Activated CD4-positive, alpha-beta T cell treated with anti-CD3 and anti-CD28 coated beads, Interleukin-2, amount 50 U/mL, for 16 hours (primary cell): ENCODE results near the gene CNTNAP2.

Source experiments
- DNase-seq: peaks from one replicate; pipeline ENCODE4 v3.0.0-alpha.2; 2020

Gene CNTNAP2

DNA sequence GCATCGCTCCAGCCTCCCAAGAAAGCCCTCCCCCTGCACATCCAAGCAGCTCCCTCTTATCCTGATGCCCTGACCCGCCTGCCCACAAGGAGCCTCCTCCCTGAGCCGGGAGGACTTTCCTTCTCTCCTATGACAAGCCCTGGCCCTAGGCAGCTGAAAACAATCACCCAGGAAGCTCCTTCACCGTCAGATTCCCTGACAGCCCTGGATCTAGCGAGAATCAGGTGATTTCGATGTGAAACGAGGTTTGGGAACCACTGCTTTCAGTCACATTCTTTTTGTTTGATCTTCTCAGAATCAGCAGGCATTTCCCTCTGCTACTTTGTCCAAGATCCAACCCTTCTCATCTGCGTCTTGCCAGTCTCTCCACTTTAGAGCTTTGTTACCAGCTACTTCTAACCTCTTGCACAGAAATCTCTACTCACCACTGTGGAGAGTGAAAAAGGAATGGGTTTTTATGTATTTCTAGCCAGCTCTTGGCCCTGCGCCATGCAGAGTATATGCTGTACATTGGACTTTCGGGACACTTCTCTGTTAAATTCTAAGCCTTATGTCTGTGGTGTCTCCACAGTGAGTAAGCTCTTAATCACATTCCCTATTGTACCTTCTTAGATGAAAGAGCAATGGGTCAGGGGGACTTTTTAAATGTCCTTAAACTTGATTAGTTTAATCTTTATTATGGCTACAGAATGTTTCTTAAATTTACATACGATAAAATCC is 2220.8 kb downstream of the CNTNAP2 start:
- DNase-seq: no peak

DNA sequence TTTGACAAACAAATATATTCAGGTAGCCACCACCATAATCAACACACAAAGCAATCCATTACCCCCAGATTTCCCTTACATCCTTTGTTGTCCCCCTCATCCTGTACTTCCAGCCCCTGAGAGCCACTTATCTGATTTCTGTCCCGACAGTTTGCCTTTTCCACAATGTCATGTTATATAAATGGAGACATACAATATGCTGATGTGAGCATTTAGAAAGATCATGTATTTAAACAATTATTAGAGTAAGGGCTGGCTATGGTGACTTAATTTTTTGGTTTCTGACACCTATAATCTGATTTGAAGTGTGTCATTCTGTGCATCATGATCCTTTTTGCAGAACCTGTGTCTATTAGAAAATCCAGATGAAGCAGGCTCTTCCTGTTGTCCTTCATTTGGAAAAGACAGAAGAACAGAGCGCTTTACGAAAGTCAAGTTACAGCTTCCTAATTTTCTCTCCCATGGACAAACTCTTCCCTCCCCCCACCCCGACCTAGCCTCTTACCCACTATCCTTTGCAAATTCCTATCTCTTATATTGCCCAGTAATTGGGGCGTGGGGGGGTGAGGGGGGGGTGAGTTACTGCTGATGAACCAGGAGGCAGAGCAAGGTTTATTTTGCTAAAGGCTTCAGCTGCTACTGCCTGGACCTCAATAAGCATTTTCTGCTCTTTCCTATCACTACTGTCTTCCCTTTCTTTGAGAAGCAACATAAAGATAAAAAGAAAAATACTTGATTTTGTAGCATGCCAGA is 2221.6 kb downstream of the CNTNAP2 start:
- no peak for DNase-seq

DNA sequence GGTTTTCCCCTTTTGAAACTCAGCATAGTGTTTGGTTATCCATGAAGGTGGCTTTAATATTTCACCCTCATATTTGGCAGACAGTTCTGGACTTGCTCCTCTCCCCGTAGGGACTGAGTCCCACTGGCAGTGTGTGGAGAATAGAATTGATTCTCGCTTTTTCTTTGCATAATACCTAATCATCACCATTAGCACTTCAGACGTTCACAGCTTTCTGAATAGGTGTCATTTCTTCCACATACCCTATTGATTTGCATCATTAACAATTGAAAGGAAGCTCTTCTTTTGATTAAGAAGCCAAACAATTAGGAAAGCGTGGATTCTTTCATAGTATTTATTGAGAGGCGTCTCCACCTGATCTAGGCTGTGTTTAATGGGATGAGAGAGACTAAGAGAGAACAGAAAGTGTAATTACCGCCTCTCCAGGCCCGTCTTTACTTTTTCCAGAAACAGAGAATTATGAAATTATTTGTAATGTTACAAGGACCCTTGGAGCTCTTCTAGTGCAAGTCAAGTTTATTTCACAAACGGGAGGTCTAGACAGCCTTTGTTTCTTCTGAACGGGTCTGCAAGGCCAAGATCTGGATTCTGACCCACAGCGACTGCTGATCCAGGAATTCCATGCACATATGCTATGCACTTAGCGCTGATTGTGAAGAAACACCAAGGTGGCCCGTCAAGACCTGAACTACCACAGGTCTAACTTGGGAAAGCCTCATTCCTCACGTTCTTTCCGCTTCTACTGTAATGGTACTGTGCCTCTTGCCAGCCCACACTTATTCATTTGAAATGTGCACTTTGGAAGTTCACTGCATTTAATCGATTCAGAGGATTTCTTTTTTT is 2224.1 kb downstream of the CNTNAP2 start:
- no peak for DNase-seq

DNA sequence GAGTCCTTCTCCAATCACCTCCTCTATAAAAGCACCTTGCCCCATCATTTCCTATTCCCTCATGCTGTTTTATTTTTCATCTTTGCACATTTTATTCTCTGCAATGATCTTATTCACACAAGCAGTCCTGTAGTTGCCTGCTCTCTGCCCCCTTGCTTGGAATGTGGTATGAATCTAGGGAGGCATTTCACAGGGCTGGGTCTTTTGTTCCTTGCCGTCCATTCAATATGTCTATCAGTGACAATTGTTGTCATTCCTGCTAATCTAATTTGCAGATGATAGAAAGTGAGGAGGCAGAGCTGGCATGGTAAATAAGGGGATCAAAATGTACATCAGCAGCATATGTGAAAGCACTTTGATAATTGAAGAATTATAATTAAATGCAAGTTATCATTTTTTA is 2227.8 kb downstream of the CNTNAP2 start:
- DNase-seq: no peak

DNA sequence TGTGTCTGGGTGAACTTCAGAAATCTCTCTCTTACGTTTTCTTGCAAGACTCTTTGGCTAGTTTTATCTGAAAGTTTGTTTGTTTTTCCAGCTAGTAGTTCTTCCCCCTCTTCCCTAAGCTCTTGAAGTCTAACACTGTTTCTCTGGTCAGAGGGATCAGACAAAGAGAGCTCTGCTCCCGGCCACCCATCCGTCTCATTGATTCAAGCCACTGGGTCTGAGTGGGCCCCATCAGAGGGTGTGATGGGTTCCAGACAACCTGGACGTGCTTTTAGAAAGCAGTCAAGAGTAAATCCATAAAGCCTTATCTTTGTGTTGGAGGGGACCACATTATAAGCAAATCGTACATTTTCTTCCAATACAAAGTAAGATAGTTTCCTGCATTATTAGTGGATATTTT is 2231.4 kb downstream of the CNTNAP2 start:
- no peak for DNase-seq

DNA sequence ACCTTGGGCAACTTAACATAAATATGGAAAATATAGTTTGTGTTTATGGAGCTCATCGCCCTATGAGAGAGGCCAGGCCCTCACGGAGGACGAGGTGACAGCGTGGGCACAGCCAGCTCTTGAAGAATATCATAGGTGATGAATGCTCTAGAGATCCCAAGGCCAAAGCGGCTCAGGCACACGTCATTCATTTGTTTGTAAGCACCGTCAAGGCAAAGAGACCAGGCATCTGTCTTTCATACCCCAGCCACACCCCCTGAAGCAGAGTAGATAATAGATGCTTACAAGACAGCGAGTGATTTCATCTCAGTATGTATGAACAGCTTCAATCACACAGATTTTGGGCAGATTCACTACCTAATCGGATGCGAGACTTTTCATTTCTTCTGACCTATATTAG is 2231.9 kb downstream of the CNTNAP2 start:
- DNase-seq: no peak

DNA sequence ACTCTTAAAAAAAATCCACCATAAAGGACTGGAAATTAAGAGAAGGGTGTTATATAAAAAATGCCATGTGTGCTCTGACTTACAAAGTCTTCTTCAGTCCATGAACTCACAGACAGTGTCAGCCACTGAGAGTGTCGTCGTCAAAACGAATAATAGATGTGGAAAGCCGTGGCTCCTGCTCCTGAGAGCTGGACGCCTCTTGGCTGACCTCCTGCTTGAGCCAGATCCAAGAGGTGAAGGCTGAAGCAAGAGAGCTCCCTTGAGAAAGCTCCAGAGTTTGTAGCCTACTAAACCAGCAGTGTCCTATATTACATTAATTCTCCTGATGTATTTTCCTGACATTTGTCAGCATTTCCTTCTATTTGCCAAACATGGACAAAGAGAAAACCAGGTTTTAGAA is 2239.7 kb downstream of the CNTNAP2 start:
- DNase-seq: no peak

DNA sequence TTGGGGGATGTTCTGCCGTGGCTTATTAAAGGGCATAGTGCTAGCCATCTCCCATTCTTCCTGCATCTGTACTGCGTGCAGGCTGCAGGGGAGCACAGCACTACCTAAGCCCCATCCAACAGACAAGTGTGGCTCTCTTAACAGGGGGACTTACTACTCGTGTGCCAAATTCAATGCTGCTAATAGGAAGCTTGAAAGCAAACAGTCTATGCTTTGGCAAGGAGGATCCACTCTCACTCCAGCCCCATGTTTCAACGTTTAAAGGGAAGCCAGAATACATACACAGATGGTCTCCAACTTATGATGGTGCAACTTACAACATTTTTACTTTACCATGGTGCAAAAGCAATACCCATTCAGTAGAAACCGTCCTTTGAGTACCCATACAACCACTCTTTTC is 2245.9 kb downstream of the CNTNAP2 start:
- DNase-seq: no peak

DNA sequence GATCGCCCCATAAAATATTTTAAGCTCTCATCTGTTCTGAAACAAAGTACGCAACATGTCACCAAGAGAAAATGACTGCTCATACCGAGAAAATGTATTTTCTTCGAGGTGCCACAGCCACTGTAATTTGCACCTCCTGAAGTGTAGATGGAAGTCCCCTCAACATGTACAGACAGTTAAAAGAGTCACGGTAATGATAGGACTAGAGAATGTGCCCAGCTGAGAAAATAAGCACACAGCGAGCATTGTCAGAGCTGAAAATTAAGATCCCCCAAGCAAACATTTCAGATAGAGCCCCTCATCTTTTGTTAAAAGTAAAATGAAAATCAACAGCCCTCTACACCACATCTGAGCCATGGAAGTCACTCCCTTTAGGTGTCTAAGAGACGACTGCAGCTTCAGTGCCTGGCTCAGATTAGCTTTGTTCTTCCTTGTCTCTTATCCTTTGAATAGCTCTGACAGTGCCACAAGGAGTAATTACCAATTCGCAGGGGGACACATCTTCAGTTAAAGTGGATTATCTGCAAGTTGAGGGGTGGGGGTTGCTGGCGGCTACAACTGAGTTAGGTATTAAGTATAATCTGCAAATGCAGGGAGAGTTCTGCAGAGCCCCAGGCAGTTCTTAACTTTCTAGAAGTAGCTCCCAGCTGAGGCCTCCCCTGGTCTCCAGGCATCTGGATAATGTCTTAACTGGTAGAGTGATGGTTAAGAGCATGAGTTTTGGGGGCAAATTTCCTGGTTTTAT is 2251.3 kb downstream of the CNTNAP2 start:
- DNase-seq: no peak

DNA sequence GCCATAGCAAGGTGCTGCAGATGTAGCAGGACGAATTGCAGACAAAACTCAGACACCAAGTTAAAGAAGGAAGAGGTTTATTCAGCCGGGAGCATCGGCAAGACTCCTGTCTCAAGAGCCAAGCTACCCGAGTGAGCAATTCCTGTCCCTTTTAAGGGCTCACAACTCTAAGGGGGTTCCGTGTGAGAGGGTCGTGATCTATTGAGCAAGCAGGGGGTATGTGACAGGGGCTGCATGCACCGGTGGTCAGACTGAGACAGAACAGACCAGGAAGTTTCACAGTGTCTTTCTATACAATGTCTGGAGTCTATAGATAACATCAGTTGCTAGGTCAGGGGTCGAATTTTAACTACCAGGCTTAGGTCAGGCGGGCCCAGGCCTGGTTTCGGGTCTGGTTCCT is 2252.0 kb downstream of the CNTNAP2 start:
- DNase-seq: no peak

DNA sequence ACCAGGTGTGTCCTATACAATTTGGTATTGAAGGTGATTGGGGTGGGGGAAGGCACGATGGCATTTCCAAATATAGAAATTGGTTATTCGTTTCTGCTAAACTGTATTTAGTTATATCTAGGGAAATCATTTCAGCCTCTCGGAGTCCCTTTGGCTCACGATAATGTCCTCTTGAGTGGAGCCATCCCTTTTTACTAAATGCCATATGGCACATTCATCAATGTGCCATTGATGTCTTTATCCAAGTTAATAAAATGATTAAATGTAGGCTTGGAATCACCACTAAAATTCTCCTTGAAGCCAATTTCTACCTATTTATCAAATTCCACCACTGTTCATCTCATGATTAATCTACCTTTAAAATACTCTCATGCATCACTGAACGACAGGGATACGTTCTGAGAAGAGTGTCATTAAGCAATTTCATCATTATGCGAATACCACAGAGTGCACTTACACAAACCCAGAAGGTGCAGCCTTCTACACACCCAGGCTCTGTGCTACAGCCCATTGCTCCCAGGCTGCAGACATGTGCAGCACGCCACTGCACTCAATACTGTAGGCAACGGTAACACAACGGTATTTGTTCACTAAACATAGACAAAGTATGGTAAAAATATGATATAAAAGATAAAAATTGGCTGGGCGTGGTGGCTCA is 2254.8 kb downstream of the CNTNAP2 start:
- DNase-seq: no peak

DNA sequence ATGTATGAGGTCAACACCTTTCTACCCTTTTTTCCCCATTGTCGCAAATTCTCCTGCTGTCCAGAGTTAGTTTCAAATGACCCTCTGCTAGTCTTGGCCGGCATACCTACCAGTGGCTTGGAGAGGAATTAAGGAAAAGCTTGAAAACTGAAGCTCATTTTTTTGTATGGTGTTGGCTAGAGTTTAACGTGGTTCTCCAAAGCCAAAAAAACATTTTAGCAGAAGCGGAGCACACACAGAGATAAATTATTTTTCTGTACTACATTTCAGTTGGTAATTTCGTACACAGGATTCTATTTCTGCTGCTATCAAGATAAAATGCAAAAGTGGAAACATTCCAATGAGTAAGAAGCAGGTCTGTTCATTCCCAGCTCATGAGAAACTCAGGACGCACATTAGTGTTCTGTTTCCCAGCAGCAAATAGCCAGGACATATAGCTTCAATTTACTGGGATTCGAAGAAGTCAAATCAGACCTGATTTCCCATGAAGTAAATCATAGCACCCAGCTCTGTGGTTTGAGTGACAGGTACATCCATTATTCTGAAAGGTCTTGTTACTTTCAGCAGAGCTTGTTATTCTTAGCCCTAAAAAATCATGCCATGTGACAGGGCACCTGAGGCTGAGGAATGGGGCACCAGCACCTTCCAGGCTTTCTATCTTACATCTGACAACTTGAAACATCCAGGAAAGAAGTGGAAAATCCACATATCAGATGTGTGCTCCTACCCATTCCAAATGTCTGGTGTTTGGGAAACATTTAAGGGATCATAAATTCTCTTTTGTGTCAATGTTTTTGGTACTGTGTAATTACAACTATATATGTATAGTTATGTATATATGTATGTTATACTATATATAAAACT is 2258.0 kb downstream of the CNTNAP2 start:
- DNase-seq: no peak

DNA sequence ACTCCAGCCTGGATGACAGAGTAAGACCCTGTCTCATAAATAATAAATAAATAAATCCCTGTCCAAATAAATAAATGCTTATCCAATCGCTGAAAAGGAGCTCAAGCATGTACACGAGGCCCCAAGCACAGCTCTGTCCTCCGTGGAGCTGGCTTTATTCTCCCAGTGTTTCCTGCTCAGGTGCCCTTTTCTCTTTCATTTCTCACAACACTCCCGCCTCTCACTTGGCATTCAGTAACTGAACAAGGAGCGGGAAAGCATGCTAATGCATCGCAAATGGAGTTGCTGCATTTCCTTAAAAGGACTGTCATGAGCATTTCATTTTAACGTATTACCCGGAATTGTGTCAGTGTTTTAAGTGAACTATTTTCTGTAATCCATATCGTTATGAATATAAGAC is 2263.1 kb downstream of the CNTNAP2 start:
- DNase-seq: no peak

DNA sequence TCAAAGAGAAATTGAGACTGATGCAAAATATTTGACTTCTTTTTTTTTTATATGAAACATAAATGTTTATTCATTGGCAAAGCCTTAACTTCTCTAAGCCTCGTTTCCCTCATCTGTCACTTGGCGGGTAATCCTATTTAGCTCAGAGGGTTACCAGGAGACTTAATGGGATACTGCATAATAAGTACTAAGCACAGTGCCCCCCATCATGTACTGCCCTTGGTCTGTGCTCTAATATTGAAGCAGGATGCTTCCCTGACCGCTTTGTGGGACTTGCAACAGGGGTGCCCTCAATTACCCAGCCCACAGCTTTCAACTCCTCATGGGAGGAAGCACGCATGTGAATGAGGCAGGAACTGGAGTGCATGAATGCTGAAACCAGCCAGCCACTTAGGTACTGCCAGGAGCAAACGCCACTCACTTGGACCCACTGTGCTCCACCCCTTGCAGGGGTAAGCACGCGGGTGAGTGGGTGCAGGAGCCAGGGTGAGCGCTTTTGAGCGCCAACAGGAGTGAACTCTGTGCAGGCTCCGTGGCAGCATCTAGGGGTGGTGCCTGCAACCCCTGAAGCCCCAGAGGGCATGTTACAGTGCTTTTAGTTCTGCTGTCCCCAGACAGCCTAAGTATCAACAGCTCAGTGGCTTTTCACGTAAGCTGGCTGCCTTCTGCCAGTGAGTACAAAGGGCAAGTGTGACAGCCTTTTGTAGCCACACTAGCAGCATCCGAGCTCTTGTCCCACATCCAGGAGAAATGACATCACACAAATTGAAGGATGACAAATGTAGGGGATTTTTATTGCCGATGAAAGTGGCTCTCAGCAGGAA is 2264.2 kb downstream of the CNTNAP2 start:
- no peak for DNase-seq

DNA sequence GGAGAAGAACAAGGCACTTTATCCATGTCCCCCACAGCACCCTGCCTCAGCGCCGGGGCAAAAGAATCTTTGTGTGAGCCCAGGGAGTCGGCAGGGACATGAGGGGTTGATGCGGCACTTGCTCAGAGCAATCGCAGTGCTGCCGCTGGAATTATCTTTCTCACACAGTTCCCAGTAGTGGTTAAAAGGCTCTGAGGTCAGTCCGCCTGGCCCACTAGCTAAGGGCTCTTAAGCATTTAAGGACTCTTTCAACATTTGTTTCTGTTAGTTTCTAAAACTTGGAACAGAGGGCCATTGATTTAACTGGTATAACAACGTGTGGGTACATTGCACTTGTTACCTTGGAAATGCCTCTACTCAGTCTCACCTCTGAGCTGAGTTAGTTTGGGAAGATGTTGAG is 2266.0 kb downstream of the CNTNAP2 start:
- no peak for DNase-seq

DNA sequence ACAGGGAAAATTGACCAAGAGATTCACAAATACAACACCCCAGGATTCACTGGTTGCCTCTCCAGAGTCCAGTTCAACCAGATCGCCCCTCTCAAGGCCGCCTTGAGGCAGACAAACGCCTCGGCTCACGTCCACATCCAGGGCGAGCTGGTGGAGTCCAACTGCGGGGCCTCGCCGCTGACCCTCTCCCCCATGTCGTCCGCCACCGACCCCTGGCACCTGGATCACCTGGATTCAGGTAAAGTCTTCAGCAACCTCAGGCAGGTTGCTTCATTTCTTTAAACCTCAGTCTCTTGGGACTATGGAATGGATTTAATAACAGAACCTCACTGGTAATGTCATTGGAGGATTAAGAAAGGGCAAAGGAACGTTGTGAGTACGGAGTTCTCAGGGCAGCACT is 2267.1 kb downstream of the CNTNAP2 start:
- no peak for DNase-seq

DNA sequence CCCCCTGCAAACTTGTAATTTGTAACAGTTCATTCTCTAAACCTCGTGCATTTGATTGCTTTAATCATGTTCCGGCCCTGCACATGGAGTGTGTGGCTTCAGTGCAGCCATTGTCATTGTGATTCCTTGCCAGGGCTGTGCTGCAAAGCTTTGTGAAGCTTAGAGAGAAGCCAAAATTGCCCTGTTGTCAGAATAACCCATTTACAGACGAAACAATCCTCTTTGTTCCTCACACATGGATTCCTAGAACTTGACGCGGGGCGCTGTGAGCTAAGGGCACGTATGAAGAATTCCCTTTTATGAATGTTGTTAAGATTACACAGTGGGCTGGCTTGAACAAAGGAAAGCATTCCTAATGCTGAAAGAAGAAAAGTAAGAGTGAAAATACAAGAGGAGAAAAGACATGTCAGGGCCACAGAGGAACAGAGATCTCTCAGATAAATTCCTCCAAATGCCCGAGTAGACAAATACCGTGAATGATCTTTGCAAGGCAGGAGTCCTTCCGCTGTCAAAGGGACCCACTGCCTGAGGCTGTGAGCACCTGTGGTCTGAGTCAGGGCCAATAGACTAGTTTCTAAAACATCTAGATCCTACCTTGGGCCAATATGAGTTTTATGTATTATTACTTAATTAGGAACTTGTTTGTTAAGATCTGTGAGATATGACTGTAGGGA is 2268.5 kb downstream of the CNTNAP2 start:
- no peak for DNase-seq

DNA sequence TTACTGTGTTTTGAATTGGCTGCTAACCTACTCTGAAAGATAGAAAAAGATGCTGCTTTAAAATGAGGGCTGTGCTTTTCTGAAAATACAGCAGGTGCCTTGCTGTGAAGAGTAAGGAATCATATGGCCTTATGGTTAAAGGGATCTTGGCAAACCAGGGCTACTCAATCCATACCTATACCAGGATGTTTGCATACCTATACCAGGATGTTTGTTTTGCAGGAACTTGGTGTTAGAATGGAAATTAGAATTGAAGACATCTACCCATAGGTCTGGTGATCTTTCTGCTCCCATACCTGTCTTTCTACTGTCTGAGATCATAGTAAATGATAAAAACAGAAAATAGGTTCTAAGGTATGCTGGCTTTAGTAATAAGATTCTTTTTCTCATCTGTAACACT is 2273.8 kb downstream of the CNTNAP2 start:
- DNase-seq: no peak

DNA sequence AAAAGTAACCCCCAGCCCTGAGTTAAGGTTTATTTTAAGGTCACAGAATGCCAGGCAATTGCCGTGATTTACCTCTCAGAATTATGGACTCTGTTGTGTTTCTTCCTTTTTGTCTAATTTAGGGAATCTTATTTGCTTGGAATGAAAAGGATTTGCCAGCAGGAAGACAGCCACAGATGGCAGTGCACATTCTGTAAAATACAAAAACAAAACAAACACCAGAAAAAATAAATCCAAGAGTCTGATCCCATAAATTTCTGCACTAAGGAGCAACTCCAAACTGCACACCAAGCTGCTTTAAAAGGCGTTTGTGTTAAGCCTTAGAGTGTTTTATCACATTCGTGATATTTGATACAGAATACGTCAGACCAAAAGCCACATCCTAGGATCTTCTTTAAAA is 2275.0 kb downstream of the CNTNAP2 start:
- DNase-seq: no peak

DNA sequence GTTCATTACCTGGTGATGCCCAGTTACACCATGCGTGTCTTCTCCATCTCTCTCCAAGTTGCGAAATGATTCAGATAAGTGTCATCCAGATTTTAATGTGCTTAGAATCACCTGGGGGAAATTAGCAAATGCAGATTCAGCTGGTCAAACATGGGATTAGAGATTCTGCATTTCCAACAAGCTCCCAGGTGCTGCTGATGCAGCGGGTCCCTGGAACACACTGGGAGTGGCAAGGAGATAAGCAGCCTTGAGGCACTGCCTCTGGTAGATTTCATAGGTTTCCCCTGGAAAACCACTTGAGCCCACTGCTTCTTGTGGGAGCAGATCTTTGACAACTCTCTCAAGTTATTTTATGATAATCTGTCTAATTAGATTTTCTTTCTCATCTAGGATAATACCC is 2278.0 kb downstream of the CNTNAP2 start:
- DNase-seq: no peak
